Forelimb muscle (tissue), 1 donor: ENCODE results near the gene LOXHD1. TPM values are rescaled to one million over a fixed set of nuclear protein-coding genes. Genes with fewer than 3 reads are reported as not detected.
A peak's percentile ranks its signal among the peaks of the same experiment; 100 is the strongest.

Source experiments
- DNase-seq: peaks from one replicate; pipeline ENCODE4 v3.0.0-alpha.2; 2013; ENCODE audit warnings: low read depth
- polyA plus RNA-seq: library from polyadenylated mRNA; unstranded; fragments of 120-200 nt; gene quantifications from one replicate; pipeline ENCODE4 v1.2.1, GENCODE V29; 2013; ENCODE audit not compliant: insufficient read length

LOXHD1 gene
- polyA plus RNA-seq, 1 donor, result 3.2 TPM

DNA sequence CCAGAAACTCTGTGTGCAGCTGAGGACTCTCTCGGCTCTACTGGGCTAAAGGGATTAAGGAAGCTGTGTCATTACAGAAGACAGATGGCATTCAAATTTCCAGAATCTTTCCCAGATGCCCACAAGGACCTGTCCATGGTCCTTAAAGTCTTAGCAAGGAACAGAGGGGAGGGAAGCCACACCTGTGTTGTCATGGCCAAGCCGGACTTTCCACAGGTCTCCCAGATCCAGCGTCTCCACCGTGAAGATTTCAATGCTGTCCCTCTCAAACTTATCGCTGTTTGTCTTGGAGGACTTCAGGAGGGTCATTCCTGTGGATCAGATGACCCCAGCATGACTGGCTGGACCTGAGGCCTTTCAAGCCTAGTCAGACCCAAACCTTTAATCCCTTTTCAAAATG lies 114.5 kb downstream of the LOXHD1 start:
- no peak for DNase-seq

DNA sequence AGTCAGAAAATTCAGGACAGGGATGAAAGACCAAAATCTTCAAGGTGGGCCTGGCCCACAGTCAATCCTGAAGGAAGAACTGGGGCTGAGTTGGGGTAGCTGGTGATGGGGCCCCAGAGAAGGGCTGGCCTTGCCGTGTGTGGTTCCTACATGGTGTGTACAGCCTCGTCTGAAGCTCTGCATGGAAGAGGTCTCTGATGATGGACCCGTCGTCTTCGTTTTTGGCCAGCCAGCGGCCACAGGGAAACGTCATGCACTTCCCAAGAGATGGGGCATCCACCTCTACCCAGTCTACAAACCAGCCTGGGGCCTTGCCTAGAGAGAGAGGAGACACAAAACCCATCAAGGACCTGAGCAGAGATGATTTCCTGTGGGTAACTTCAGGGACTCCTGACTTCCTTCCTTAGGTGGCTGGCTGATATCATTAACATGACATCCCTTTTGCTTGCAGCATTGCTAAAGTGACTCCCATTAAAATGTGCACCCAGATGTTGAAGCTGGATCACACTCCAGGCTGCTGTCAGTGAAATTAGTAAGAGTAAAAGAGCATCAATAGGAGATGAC lies 115.3 kb downstream of the LOXHD1 start:
- no peak for DNase-seq

DNA sequence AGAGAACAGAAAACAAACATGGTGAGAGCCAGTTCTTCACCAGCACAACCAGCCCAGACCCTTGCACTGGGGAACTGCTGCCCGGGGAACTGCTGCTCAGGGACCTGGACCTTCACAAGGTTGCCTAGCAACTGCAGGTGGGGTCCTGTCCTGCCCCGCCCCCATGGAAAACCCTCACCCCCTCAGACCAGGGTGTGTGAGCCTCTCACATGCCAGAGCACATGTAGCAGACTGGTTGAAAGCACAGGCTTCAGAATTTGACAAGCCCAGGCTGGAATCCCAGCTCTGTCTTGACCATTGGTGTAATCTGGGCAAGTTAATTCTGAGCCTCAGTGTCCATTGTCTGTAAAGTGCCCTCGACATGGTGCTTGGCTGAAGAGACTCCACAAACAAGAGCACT lies 118.6 kb downstream of the LOXHD1 start:
- no peak for DNase-seq

GRCh38 chr18:46536215-46536874 lies 120.7 kb downstream of the LOXHD1 start:
- DNase-seq, result no peak

- DNase-seq, result no peak
These were observed 125.5 kb downstream of the LOXHD1 start for GRCh38 chr18:46531482-46531881.

DNA sequence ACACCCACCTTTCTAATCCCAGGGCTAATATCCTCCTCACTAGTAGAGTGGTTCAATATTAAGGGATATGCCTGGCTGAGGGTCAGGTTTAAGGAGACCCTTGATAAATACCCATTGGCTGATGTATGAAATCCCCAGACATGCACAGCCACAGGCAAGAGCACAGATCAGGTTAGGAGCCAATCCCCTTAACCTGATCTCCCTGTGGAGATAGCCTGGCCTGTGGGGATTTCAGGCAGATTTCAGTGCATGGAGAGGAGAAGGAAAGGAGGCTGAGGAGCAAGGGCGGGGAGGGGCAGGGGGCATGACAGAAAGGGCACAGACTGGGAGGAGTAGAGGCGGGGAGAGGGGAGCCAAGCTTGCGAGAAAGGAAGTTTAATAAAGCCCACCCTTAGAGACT lies 129.0 kb downstream of the LOXHD1 start:
- DNase-seq, result no peak

DNA sequence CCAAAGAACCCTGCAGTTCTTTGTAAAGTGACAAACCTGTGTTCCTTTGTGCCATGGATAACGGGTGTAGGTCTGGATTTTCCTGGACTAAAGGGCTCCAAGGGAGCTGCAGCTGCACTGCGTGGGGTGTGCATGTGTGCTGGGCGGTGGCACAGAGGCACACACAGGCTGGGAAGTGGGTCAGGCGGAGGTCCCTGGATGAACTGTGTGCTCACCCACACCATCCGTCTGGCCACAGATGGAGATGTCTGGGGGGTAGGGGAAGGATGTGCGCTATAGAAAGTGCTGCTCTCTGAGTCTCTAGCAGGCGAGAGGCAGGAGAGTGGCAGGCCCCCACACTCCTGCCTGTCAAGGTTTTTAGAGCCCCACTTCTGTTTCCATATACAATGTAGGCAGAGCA lies 137.2 kb downstream of the LOXHD1 start:
- no peak for DNase-seq

DNA sequence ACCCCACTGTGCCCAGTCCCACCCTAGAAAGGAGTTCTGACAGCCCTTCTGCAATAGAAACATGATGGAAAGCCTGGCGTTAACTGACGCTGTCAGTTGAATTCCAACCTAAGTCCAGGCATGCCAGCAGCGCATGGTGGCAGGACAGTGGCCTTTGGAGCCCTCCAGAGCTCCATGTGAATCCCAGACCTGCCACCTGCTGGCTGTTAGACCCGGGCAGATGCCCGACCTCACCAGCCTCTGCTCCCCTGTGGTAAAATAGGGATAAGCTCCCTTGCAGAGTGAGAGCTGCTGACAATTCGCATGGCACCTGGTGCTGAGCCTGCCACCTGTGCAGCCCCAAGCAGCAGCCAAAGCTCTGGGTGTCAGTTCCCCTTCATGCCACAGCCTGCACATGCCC lies 138.6 kb downstream of the LOXHD1 start:
- DNase-seq, result no peak

DNA sequence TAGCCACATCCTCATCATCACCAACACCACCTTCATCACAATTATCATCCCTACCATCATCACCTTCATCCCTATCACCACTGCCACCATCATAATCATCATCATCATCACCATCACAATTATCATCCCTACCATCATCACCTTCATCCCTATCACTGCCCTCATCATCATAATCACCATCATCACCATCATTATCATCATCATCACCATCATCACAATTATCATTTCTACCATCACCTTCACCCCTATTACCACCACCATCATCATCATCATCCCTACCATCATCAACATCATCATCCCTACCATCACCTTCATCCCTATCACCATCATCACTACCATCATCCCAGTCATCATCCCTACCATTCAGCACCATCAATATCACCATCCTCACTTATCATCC lies 140.5 kb downstream of the LOXHD1 start:
- DNase-seq, result no peak

DNA sequence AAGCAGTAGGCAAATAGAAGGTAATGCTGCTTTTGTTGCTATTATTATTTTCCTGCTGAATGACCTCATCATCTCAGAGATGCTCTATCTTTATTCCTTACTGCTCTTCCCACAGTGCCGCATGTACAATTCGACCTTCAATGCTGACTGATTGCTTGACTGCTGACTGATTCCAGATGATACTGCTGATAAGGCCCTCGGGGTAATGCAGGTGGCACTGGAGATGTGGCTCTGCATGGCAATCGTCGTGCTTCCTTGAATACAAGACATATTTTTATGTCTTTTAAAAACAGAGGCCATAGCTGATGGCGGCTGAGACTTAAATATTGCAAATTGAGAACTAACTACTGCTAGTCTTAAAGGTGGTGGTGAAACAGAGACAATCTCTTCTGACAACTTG lies 146.6 kb downstream of the LOXHD1 start:
- DNase-seq, result no peak

DNA sequence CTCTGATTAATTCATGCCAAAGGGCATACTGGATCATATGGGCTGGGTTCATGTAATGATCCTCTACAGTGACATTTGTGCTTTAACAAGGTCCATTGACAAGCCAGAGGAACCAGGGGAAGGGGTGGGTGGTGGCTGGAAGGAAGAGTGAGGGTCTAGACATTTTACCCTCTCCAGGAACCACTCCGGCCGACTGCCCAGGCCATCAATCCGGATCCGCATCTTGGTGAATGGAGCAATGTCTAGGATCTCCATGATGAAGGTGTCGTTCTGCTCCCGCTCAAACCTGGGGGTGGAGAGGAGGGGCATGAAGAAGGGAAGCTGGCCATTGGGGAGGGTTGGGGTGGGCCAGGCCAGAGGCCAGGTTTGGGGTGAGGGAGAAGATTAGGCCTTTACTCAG lies 147.5 kb downstream of the LOXHD1 start:
- DNase-seq, result no peak

- DNase-seq, result no peak
These were observed 149.9 kb downstream of the LOXHD1 start for GRCh38 chr18:46506974-46507586.

DNA sequence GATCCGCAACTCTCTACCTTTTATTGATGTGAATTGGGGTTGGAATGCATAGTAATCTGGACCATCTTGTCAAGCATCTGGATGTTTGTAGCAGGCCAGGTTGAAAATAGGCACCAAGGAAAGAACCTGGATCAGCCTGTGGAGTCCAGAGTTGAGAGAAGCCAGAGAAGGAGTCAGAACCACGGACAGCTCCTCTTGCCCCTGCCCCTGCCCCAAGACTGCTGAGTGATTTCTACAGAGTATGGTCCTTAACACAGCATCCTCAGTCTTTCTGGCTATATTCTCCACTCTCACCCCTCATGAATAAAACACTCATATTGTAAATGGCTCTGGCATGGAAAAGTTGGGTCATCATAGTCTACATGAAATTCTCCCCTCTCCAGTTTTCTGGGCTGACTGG lies 154.6 kb downstream of the LOXHD1 start:
- DNase-seq, result no peak

DNA sequence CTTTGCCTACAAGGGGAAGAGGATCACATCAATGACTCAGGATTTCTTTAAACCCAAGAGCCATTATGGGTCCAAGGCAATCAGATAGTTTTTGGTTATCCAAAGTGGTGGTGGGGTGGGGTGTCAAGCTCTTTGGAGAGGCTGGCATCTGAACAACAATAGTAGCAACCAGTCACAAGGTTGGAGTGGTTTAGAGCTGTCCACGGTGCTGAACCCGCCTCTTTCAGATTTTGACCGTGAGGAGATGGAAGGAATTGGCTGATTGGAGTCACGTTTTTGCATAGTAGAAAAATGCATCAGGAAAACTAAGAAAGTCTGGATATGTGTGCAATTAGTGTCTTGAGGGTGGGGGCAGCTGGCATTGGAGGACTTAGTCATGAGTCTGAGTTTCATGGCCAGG lies 159.9 kb downstream of the LOXHD1 start:
- no peak for DNase-seq

- DNase-seq, result no peak
These were observed 168.4 kb downstream of the LOXHD1 start for GRCh38 chr18:46488471-46489213.

GRCh38 chr18:46485675-46486194 lies 171.3 kb downstream of the LOXHD1 start:
- no peak for DNase-seq

DNA sequence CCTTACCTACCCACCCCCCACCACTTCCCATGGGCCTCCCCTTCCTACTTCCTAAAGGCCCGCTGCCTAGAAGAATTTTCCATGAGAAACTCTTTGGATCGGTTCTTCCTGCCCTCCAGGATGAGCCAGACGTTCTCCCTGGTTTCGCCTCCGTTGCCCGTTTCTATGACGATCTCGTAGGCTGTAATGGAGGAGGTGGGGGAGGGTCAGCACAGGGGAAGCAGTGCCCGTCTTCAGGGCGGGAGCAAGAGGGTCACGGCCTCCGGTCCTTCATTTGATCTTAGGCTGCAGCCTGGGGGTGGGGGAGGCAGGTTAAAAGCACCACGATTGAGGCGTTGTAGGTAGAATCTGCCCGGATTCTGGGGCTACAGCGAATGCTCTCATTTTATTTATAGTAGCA lies 172.0 kb downstream of the LOXHD1 start:
- DNase-seq, result no peak

DNA sequence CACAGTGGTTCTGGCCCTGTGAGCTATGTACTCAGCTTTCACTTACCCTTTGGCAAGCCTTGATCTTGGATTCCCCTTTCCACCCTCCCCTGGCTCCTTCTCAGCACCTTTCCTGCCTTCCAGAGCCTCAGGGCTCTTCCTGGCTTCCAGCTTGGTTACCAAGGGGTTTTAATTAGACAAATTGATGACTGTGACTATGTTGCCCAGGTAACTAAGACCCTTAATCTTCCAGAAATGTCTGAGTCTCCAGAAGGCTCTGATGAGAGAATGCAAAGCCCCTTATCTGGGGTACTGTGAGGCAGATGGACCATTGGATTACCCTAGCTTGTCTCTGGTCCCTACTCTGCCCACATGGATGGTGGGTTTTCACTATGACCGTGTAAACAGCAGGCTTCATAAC lies 174.2 kb downstream of the LOXHD1 start:
- DNase-seq, result no peak

DNA sequence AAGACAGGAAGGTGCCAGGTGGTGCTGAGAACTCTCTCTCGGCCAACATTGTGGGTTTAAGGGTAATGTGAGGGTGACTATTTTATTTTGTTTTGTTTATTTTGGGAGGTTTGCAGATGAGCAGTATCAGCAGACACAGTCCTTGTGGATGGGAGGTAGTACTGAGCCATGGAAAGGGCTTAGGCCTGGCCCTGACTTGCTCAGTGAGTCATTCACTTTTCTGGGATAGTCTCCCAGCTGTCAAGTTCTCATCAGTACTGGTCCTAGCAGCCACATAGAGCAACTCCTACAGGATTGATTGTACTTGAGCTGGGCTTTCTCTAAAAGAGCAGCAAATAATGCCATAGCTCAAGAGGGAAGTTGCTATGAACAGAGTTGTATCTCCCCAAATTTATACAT lies 175.2 kb downstream of the LOXHD1 start:
- no peak for DNase-seq

DNA sequence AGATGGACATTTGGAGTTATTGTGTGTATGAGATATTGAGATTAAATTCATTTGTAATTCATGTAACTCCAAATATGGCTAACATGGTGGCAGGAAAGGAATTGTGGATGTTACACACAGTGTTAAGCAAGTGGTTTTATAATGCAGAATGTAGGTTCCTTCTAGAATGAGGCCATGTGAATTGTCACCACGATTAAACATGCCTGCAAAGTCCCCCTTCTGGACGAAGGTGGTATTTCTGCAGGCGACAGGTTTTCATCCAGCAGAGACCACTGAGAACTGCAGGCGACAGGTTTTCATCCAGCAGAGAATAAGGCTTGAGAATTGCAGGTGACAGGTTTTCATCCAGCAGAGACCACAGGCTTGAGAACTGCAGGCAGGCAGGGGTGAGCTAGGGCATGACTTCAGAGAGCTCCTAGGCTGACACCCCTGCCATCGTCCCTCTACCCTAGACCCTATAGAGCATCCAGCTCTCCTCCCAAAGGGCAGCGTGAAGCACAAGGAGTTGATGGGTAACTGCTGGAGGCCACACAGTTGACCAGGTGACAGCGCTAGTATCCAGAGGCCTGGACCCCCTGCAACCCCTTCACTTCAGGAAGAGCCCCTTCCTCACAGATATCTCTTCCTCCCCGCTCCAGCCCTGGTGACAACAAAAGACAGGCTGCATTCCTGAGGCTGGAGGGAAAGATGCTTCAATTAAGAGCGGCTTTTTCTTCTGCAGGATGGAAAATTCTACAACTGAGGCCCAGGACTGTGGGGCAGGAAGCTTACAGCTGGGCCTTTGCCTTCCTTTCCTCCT lies 175.8 kb downstream of the LOXHD1 start:
- no peak for DNase-seq

- DNase-seq, result peak; percentile 81
These were observed 176.8 kb downstream of the LOXHD1 start for GRCh38 chr18:46480226-46480625.

- DNase-seq, result no peak
These were observed 178.2 kb downstream of the LOXHD1 start for GRCh38 chr18:46478796-46479195.
